HG03457 (cell line): ENCODE results near the gene MINDY3.

ENCODE experiments used
- ATAC-seq: cut with Tn5 transposase; IDR thresholded peaks from one replicate; pipeline ENCODE4 v1.9.1; 2021; ENCODE audit warnings: moderate number of reproducible peaks; ENCODE audit not compliant: unreplicated experiment

MINDY3 gene

DNA sequence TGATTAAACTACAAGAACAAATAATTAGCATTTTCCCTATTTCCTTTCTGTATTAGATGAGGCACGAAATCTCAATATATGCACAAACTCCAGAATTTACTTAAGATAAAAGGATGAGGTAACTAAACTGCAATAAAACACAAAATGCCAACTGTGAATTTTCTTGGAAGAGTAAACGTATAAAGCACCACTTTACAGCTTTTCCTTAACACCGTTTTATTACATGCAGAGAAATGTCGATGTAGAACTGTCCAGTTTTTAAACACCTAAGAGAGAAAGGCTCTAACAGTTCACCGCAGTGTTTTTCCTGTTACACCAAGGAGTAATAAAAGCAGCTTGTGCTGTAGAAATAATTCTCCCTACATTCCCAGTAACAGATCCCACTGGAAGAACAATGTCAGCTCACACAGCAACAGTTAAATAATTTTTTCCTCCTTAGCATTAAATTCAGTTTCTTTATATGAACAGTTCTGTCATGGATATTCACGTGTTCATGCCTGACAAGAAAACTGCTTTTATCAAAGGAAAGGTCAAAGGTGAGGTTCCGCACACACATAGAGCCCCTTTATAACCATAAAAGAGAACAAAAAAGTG lies 52.0 kb downstream of the MINDY3 start:
- no peak for ATAC-seq

DNA sequence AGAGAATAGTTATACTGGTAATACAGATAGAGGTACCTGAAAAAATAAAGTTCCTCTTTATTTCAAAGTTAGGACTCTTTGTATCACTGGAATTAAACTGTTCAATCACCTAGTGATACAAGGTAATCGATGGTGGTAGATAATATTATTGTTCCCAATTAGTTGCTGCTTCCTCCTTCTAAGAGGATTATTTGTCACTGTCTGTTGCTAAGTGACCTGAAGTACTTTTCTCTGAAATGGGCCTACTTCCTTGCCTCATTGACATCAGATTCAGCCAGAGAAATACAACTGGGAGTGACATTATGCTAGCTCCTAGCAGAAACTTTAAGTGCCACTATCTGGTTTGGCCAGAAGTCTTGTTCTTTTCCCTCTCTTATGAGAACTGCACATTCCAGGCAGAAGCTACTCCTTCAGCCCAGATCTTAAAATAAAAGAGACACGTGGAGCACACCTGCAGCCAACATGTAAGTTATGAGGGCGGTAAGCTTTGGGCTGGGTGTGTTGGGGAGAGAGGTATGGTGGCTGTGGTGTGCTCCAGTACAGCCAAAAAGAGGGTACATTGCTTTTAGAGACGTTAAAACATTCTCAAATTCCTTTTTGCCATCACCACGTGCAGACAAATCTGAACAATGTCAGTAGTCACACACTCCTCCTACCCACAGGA lies 54.8 kb downstream of the MINDY3 start:
- ATAC-seq = no peak

GRCh38 chr10:15804109-15804508 lies 56.2 kb downstream of the MINDY3 start:
- ATAC-seq = no peak

DNA sequence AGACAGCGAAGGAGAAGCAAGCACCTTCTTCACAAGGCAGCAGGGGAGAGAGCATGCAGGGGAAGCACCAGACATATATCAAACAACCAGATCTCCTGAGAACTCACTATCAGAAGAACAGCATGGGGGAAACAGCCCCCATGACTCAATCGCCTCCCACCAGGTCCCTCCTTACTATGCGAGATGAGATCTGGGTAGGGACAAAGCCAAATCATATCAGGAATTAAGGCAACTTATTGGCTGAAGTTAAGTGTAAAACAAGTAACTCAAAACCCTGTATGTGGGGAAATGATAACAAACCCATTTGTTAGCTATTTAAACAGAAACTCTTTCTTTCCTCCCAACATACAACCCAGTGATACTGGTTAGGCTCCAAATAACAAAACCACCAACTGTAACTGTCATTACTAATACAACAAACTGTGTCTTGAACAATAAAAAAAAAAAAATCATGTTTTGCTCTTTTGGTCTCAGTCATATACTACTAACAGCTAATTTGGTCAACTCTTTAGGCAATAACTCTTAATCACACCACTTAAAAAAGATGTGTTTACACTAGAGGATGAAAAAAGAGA lies 57.8 kb downstream of the MINDY3 start:
- no peak for ATAC-seq

DNA sequence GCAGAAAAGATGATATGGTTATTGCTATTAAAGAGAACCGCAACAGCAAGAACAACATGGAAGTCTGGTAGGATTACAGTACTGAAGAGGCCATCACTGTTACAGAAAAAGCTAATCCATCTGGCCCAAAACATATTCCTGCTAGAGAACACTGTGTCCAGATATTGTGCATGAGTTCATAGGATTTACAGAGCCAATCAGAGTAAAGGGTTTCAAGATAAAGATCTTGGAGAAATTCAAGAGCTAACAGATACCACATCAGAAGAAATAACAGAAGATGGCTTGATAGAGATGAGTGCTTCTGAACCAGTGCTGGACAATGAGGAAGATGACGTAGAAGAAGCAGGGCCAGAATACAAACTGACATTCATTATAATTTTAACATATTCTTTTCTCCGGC lies 58.7 kb downstream of the MINDY3 start:
- no peak for ATAC-seq

GRCh38 chr10:15801147-15801546 lies 59.2 kb downstream of the MINDY3 start:
- no peak for ATAC-seq

- no peak for ATAC-seq
Measured at GRCh38 chr10:15797346-15797745, 63.0 kb downstream of the MINDY3 start.

- no peak for ATAC-seq
Measured at GRCh38 chr10:15796762-15797161, 63.5 kb downstream of the MINDY3 start.

DNA sequence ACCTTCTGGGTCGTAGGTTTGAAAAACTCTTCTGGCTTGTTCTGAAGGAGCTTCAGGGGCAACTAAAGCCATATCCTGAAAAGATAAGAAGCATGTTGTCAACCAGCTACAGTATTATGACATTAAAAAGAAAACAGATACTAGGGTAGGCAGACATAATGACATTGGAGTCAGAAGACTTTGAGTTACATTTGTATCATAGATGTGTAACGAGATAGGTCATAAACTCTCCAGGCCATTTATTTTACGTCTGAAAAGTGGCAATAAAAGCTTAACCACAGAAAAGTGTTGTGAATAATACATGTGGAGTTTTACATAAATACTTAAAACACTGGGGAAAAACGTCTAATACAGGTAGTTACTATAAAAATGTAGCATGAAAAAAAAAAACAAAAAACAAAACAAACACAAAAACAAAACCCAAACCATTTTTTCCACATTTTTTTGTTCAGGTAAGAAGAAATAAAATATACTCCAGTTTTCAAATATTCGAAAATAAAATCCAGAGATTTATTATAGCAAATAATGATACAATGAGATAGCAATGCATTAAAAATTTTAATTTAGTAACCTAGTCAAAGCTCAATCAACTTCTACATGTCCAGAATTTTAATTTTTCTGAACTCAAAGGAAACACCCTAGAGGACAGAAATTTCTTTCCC lies 64.1 kb downstream of the MINDY3 start:
- ATAC-seq = no peak

DNA sequence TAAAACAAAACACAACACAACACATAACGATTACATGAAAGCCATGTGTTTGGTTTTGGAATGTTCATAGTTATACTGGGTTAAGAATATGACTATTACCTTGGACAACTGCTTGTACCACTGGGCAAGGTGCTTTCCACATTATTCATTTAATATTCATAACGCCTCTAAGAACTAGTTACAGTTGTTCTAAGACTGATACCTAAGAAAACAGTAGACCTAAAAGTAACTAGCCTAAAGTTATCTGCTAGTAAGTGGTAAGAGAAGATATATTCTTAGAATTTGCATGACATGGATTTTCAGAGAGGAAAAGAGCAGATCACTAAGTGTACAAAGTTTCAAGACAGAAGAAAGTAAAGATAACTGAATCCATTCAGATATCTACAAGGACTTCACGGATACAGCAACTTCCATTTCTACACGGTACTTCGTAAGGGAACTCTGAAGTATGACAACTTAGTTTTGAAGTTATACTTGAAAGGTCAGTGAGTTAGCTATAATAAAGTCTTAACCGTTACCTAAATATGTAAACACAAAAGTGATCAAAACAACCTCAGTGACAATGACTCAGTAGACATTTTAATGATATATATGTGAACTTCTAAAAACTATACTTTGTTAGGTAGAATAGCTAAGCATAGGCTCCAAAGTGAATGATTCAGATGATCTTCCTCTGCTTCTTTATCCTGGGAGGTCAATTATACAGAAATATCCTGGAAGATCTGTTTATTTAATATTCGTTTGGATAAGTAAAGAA lies 65.1 kb downstream of the MINDY3 start:
- ATAC-seq = no peak

DNA sequence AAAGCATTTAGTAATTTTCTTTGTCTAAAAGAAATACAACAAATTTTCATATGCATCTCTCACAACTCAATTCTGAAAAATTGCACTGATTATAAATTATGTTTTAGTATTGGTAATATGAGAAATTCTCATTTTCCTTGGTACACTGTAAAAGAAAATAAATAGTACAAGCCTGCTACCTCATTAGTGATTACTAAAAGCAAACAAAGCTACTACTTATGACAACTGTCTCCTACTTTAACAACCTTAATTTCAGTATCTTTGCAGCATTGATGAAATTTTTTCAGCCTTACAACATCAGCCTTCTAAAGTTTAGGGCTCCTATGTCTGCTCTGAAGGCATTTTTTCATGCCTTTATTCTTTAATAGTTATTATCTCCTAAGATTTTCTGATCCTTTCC lies 65.7 kb downstream of the MINDY3 start:
- ATAC-seq = no peak

GRCh38 chr10:15793664-15794063 lies 66.6 kb downstream of the MINDY3 start:
- no peak for ATAC-seq

DNA sequence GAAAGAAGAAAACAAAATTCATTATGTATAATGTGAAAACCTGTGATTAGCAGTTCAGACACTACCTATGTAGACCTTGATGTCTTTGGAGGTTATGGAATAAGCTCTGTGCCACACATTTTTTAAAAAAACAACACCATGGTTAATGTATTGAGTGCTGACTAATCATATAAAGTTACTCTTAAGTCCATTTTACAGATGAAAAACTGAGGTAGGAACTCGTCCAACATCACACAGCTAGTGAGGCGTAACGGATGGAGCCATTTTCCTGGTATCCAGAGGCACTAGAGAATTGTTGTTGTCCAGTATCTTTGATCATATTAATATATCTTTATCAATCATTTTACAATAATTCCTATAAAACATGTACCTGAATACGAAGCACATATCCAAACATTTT lies 67.5 kb downstream of the MINDY3 start:
- no peak for ATAC-seq

DNA sequence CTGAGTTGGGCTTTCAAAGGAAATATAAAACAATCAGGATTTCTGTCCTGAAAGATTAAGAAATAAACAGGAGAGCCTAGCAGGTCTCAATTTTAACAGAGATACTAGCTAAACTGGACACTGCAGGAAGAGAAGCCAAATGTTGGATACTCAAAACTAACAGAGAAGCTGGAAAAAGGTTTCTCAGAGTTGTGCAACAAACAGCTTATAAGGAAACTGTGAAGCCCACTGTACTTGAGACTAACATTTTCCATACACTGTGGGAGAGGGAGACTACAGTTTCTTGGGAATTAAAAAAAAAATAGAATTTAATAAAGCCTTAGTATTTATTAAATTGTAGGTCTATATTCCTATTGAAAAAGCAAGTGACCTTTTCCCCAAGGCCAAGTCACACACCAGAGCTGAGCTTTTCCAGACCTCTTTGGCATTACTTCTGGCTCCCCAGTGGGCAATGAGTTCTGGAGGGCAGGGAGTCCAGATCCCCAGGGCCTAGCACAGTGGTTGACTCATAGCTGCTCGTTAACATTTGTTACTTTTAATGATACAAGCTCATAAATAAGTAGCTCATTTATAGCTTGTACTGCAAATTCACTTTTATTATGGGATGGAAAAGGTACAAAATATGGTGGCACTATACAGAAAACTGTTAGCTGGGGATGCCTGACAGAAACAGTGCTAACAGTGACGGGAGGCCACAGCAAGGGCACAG lies 68.3 kb downstream of the MINDY3 start:
- ATAC-seq = no peak

- no peak for ATAC-seq
Measured at GRCh38 chr10:15789793-15790525, 70.3 kb downstream of the MINDY3 start.

GRCh38 chr10:15787426-15787825 lies 72.9 kb downstream of the MINDY3 start:
- ATAC-seq = no peak

DNA sequence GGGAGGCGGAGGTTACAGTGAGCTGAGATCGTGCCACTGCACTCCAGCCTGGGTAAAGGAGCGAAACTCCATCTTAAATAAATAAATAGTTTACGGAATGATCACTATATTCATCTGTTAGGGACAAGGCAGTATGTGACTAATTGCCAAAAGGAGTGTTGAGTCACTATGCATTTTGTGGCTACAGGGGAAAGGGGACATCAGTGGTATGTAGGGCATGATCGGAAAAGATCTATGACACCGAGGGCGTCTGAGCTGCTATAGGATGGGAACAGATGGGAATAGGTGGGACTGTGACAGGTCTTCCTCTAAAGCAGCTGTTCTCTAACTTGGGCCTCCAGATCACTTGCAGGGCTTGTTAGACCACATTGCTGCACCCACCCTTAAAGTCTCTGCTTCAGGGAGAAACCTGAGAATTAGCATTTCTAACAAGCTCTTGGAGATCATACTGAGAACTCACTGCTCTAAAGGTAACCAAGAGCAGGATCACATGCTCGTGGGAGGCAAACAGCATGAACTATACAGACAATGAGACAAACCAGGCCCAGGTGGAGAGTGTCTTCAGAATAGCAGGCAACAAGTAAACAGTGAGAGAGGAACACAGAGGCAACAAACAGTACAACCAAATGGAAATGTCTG lies 75.5 kb downstream of the MINDY3 start:
- ATAC-seq = no peak

DNA sequence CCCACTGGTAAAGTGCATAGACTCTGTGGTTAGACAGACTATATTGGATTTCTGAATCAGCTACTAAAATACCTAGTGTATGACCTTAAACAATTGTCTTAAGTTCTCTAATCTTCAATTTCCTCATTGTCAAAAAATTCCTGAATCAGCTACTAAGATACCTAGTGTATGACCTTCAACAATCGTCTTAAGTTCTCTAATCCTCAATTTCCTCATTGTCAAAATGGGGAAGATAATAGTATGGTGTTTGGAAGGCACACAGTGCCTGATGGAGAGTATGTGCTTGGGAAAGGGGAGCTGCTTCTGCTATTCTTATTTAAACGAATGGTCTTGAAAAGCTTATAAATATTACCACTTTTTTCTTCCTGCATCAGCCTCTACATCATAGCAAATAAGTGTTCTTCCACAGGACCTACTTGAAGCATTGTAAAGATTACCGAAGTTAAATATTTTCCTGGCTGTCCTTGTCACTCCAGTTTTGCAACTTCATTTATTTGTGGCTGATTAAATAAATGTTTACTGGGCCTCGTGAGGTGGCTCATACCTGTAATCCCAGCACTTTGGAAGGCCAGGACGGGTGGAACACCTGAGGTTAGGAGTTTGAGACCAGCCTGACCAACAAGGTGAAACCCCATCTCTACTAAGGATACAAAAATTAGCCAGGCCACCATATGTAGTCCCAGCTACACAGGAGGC lies 76.2 kb downstream of the MINDY3 start:
- no peak for ATAC-seq

DNA sequence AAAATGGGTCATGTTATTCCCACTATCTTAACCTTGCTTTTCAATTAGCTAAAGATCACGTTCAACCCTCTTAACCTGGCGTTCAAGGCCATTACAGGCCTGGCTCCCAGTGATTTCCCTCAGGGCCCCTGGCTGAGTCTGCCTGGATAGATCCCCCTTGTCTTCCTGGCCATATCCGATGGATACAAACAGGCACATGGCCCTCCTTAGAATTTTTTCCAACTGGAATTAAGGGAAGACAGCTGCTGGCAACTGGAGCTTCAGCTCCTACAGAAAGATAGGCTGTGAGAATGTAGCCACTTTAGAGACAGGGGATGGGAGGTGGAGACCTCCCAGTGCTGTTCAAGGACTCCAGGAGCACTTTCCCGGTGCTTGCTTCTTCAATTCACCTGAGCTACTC lies 77.5 kb downstream of the MINDY3 start:
- ATAC-seq = no peak
